Osteoblast (primary cell): ENCODE data around the gene ARHGEF28. TPM values are rescaled to one million over a fixed set of nuclear protein-coding genes. Genes with fewer than 3 reads are reported as not detected.

Source experiments
- DNase-seq: peaks from one replicate; pipeline ENCODE4 v3.0.0; 2011; ENCODE audit warnings: low spot score, mixed read lengths; ENCODE audit not compliant: insufficient read length; ENCODE audit errors: missing footprints
- H2AFZ ChIP-seq: 2 replicates; pipeline ENCODE4 v1.6.0; 2011; ENCODE audit warnings: mild to moderate bottlenecking, low read length
- H3K27ac ChIP-seq: 2 replicates; pipeline ENCODE4 v1.5.1; 2011; ENCODE audit warnings: mild to moderate bottlenecking, low read depth, low read length, moderate library complexity
- H3K27me3 ChIP-seq: 2 replicates; pipeline ENCODE4 v1.6.0; 2012; ENCODE audit warnings: mild to moderate bottlenecking, control low read depth, inconsistent platforms, low read length, moderate library complexity; ENCODE audit not compliant: insufficient read depth
- H3K36me3 ChIP-seq: 2 replicates; pipeline ENCODE4 v1.5.1; 2011; ENCODE audit warnings: mild to moderate bottlenecking, low read length, control low read depth, moderate library complexity; ENCODE audit not compliant: insufficient read depth
- H3K4me1 ChIP-seq: 2 replicates; pipeline ENCODE4 v1.5.1; 2011; ENCODE audit warnings: mild to moderate bottlenecking, low read length, control low read depth, moderate library complexity; ENCODE audit not compliant: insufficient read depth
- H3K4me2 ChIP-seq: 2 replicates; pipeline ENCODE4 v1.6.0; 2011; ENCODE audit warnings: mild to moderate bottlenecking, low read length; ENCODE audit not compliant: insufficient read depth
- H3K4me3 ChIP-seq: fragments of 200-600 bp; sonication (generic); 3 replicates; pipeline ENCODE4 v1.5.1; 2012; ENCODE audit warnings: mild to moderate bottlenecking, low read length, inconsistent platforms; ENCODE audit not compliant: insufficient read depth
- H3K79me2 ChIP-seq: 2 replicates; pipeline ENCODE4 v1.6.0; 2012; ENCODE audit warnings: mild to moderate bottlenecking, low read length, control low read depth, inconsistent platforms; ENCODE audit not compliant: insufficient read depth
- H3K9me3 ChIP-seq: 2 replicates; pipeline ENCODE4 v1.5.1; 2011; ENCODE audit warnings: low read depth, low read length, control low read depth
- H4K20me1 ChIP-seq: 2 replicates; pipeline ENCODE4 v1.6.0; 2012; ENCODE audit warnings: mild to moderate bottlenecking, low read length, control low read depth; ENCODE audit not compliant: insufficient read depth
- CTCF ChIP-seq: IDR thresholded peaks from 2 replicates; pipeline ENCODE4 v1.5.1; 2011; ENCODE audit warnings: mild to moderate bottlenecking, low read depth, low read length, moderate library complexity; ENCODE audit errors: extremely low read depth
- total RNA-seq: library from RNA; depleted of rRNA; stranded (reverse); fragments of >200 nt; gene quantifications from 2 replicates; pipeline ENCODE4 v1.2.3, GENCODE V29; 2012

ARHGEF28 gene
- total RNA-seq, 1 donor, result 64.4 TPM

DNA sequence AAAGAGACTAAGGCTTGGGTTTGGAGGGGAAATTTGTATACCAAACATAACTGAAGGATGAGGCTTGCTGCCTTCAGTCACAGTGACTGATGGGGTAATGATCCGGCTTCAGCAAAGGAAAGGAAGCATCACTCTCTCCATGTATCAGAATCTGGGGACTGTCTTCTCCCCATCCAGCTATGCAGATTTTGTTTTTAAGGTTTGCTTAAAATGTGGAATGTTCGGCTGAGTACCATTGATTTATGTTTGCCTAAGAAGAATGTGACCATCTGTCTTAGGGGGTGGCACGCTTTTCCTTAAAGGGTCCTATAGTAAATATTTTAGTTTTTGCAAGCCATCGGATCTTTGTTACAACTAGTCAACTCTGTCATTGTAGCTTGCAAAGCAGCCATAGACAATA lies 291.9 kb downstream of the ARHGEF28 start:
- Histone ChIP-seq H3K27me3 (no peaks in the 10 kb centered on the region), H3K9me3 (no peaks in the 10 kb centered on the region), H4K20me1 (no peaks in the 10 kb centered on the region), H3K4me3 (no peak overlapping the region), H3K4me2 (no peak overlapping the region), H2AFZ (no peak overlapping the region), H3K4me1 (peaks cover 10% of the 10 kb centered on the region), H3K36me3 (no peaks in the 10 kb centered on the region), H3K27ac (peak overlapping the region; percentile 8), H3K79me2 (no peaks in the 10 kb centered on the region)
- DNase-seq, result no peak
- TF ChIP-seq CTCF, result no peak

DNA sequence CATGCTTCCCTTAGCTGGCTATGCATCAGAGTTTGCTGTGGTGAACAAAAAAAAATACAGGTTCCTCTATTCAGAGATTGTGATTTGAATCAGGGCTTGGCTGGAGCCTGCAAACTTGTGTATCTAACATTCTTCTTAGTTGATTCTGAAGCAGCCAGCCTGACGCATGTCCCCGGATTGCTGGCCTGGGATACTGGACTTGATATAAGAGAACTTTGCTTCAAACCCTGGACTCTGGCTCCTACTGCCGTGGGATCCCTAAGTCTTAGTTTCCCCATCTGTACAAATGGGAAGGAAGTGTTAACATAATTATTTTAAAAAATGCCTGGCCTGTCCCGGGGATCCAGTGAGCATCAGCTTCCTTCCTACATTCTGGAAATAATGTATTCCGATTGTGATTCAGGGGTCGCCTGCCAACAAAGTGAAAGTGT lies 292.8 kb downstream of the ARHGEF28 start:
- no peak overlapping the region for H3K27ac ChIP-seq
- H3K36me3 ChIP-seq, result no peaks in the 10 kb centered on the region
- no peaks in the 10 kb centered on the region for H3K9me3 ChIP-seq
- H4K20me1 ChIP-seq, result no peaks in the 10 kb centered on the region
- H2AFZ ChIP-seq, result no peak overlapping the region
- DNase-seq, result peak; percentile 71
- H3K4me2 ChIP-seq, result peak overlapping the region; percentile 25
- H3K79me2 ChIP-seq, result no peaks in the 10 kb centered on the region
- no peaks in the 10 kb centered on the region for H3K27me3 ChIP-seq
- TF ChIP-seq CTCF, result no peak
- H3K4me1 ChIP-seq, result peaks cover 10% of the 10 kb centered on the region
- H3K4me3 ChIP-seq, result no peak overlapping the region

DNA sequence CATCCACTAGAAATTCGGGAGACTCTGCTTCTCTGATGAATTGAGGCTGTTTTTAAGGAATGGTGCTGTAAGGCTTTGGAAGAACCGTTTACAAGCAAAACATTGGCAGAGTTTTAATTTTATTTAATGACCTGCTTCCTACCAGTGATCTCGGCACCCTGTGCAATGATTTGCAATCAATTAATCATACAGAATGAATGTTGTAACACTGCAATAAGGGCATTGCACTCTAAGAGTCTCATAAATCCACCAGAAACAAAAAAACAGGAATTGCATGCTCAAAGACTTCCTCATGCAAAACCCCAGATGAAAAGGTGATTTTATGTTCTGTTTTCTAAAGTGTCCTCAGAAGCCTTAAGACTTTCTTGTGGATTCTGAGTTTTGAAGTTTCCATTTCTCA lies 295.7 kb downstream of the ARHGEF28 start:
- no peak for DNase-seq
- no peak overlapping the region for H3K4me2 ChIP-seq
- H3K36me3 ChIP-seq, result no peaks in the 10 kb centered on the region
- H3K9me3 ChIP-seq, result no peaks in the 10 kb centered on the region
- H2AFZ ChIP-seq, result no peak overlapping the region
- no peak for TF ChIP-seq CTCF
- H3K27ac ChIP-seq, result no peak overlapping the region
- H3K4me3 ChIP-seq, result no peak overlapping the region
- H4K20me1 ChIP-seq, result no peaks in the 10 kb centered on the region
- H3K79me2 ChIP-seq, result no peaks in the 10 kb centered on the region
- H3K4me1 ChIP-seq, result peaks cover 10% of the 10 kb centered on the region
- no peaks in the 10 kb centered on the region for H3K27me3 ChIP-seq

- no peak for TF ChIP-seq CTCF
- Histone ChIP-seq H3K4me1 (peaks cover 8% of the 10 kb centered on the region), H4K20me1 (no peaks in the 10 kb centered on the region), H3K4me3 (no peak overlapping the region), H3K4me2 (no peak overlapping the region), H3K27ac (no peak overlapping the region), H3K9me3 (no peaks in the 10 kb centered on the region), H3K79me2 (no peaks in the 10 kb centered on the region), H3K36me3 (no peaks in the 10 kb centered on the region), H3K27me3 (no peaks in the 10 kb centered on the region), H2AFZ (no peak overlapping the region)
- DNase-seq, result no peak
Observed at GRCh38 chr5:73922224-73922623, 296.2 kb downstream of the ARHGEF28 start.
